Parathyroid adenoma (tissue), 2 donors: ENCODE results near the gene FXYD2.

ENCODE experiments used
- H2AFZ ChIP-seq: fragments of 300-600 bp; sonication (generic); one replicate; pipeline ENCODE4 v1.7.0; 2017; ENCODE audit warnings: antibody characterized with exemption, mild to moderate bottlenecking
- H3K27ac ChIP-seq: fragments of 300-600 bp; sonication (generic); one replicate; pipeline ENCODE4 v1.7.0; 2017
- H3K27me3 ChIP-seq: fragments of 300-600 bp; sonication (generic); one replicate; pipeline ENCODE4 v1.7.0; 2017; ENCODE audit warnings: low read length; ENCODE audit not compliant: control insufficient read depth, insufficient read depth
- H3K36me3 ChIP-seq: fragments of 300-600 bp; sonication (generic); one replicate; pipeline ENCODE4 v1.7.0; 2017; ENCODE audit warnings: low read length; ENCODE audit not compliant: control insufficient read depth, insufficient read depth
- H3K4me1 ChIP-seq: fragments of 300-600 bp; sonication (generic); one replicate; pipeline ENCODE4 v1.7.0; 2017; ENCODE audit warnings: control low read depth
- H3K4me2 ChIP-seq: fragments of 300-600 bp; sonication (generic); one replicate; pipeline ENCODE4 v1.7.0; 2017; ENCODE audit warnings: low read length
- H3K4me3 ChIP-seq: fragments of 300-600 bp; sonication (generic); one replicate; pipeline ENCODE4 v1.7.0; 2017; ENCODE audit warnings: low read depth, low read length
- H3K79me2 ChIP-seq: fragments of 300-600 bp; sonication (generic); one replicate; pipeline ENCODE4 v1.7.0; 2017; ENCODE audit warnings: control low read depth
- H3K9ac ChIP-seq: fragments of 300-600 bp; sonication (generic); one replicate; pipeline ENCODE4 v1.7.0; 2017; ENCODE audit warnings: mild to moderate bottlenecking
- H3K9me3 ChIP-seq: fragments of 300-600 bp; sonication (generic); one replicate; pipeline ENCODE4 v1.7.0; 2017; ENCODE audit warnings: low read length; ENCODE audit not compliant: control insufficient read depth
- CTCF ChIP-seq: fragments of 300-600 bp; sonication (generic); IDR thresholded peaks from one replicate; pipeline ENCODE4 v1.7.0; 2017; ENCODE audit warnings: antibody characterized with exemption, mild to moderate bottlenecking
- donor health status: primary hyperparathyroidism.

Gene FXYD2

GRCh38 chr11:117834068-117834810, 9.7 kb upstream of the FXYD2 start:
- H3K27me3 ChIP-seq: no peaks in the 10 kb centered on the region
- H3K9ac ChIP-seq: no peak overlapping the region

GRCh38 chr11:117833401-117833891, 8.9 kb upstream of the FXYD2 start:
- TF ChIP-seq CTCF: no peak
- no peaks in the 10 kb centered on the region for H3K27me3 ChIP-seq
- H2AFZ ChIP-seq: no peak overlapping the region
- no peaks in the 10 kb centered on the region for H3K79me2 ChIP-seq
- H3K36me3 ChIP-seq: no peaks in the 10 kb centered on the region
- H3K9me3 ChIP-seq: no peaks in the 10 kb centered on the region
- H3K4me3 ChIP-seq: no peak overlapping the region
- H3K4me1 ChIP-seq: no peaks in the 10 kb centered on the region
- no peak overlapping the region for H3K9ac ChIP-seq
- no peak overlapping the region for H3K27ac ChIP-seq
- H3K4me2 ChIP-seq: no peak overlapping the region

More at GRCh38 chr11:117834068-117834810, 9.7 kb upstream of the FXYD2 start:
- H3K4me3 ChIP-seq: no peak overlapping the region
- no peak overlapping the region for H3K27ac ChIP-seq
- H3K9me3 ChIP-seq: no peaks in the 10 kb centered on the region
- no peaks in the 10 kb centered on the region for H3K4me1 ChIP-seq
- no peaks in the 10 kb centered on the region for H3K79me2 ChIP-seq
- H3K36me3 ChIP-seq: no peaks in the 10 kb centered on the region
- no peak overlapping the region for H2AFZ ChIP-seq
- H3K4me2 ChIP-seq: no peak overlapping the region
- TF ChIP-seq CTCF: no peak

GRCh38 chr11:117832511-117832910, 8.0 kb upstream of the FXYD2 start:
- Histone ChIP-seq H3K79me2 (no peaks in the 10 kb centered on the region), H3K27ac (no peak overlapping the region)

GRCh38 chr11:117831661-117832415, 7.3 kb upstream of the FXYD2 start:
- H3K9ac ChIP-seq: no peak overlapping the region
- no peak overlapping the region for H3K4me2 ChIP-seq
- H3K4me1 ChIP-seq: no peaks in the 10 kb centered on the region
- no peak overlapping the region for H3K4me3 ChIP-seq
- no peak for TF ChIP-seq CTCF
- H3K27ac ChIP-seq: no peak overlapping the region
- H3K79me2 ChIP-seq: no peaks in the 10 kb centered on the region
- no peak overlapping the region for H2AFZ ChIP-seq
- no peaks in the 10 kb centered on the region for H3K9me3 ChIP-seq
- H3K36me3 ChIP-seq: no peaks in the 10 kb centered on the region
- H3K27me3 ChIP-seq: no peaks in the 10 kb centered on the region

More at GRCh38 chr11:117832511-117832910, 8.0 kb upstream of the FXYD2 start:
- Histone ChIP-seq H3K36me3 (no peaks in the 10 kb centered on the region), H3K27me3 (no peaks in the 10 kb centered on the region), H3K4me3 (no peak overlapping the region), H3K4me2 (no peak overlapping the region), H3K9me3 (no peaks in the 10 kb centered on the region), H2AFZ (no peak overlapping the region), H3K9ac (no peak overlapping the region), H3K4me1 (no peaks in the 10 kb centered on the region)
- TF ChIP-seq CTCF: no peak
